Testis (tissue), 3 donors: Measurements from ENCODE around the gene GCG. TPM values are rescaled to one million over a fixed set of nuclear protein-coding genes. Genes with fewer than 3 reads are reported as not detected.

Experiments used
- DNase-seq: peaks from one replicate; pipeline ENCODE4 v3.0.0-alpha.2; 2019
- H3K27ac ChIP-seq, 2 donors: fragments of 200-600 bp; sonication (generic); one replicate each; pipeline ENCODE4 v1.5.1; 2019
- H3K27me3 ChIP-seq: fragments of 200-600 bp; sonication (generic); one replicate; pipeline ENCODE4 v1.5.1; 2019
- H3K36me3 ChIP-seq: fragments of 200-600 bp; sonication (generic); one replicate; pipeline ENCODE4 v1.5.1; 2017; ENCODE audit warnings: low read depth; ENCODE audit errors: missing control alignments
- H3K4me1 ChIP-seq: fragments of 200-600 bp; sonication (generic); one replicate; pipeline ENCODE4 v1.5.1; 2019
- H3K4me3 ChIP-seq, 2 donors: fragments of 200-600 bp; sonication (generic); one replicate each; pipeline ENCODE4 v1.5.1; 2017 to 2019
- H3K9me3 ChIP-seq: fragments of 200-600 bp; sonication (generic); one replicate; pipeline ENCODE4 v1.5.1; 2017
- POLR2A ChIP-seq: fragments of 450-650 bp; IDR thresholded peaks from one replicate; pipeline ENCODE4 v1.6.1; 2017; ENCODE audit warnings: antibody characterized with exemption, mild to moderate bottlenecking, moderate library complexity
- WGBS, 2 donors: methylation state at CpG; one replicate each; pipeline ENCODE4 v1.1.5; 2018; 5-methylcytosine and 5-hydroxymethylcytosine counted together
- intact Hi-C: fragments of 100-400 bp; cut with DNase I; formaldehyde crosslinking; loops from one replicate; pipeline ENCODE4 v1.15.1; 2023; ENCODE audit warnings: low total_unique reads
- polyA plus RNA-seq: library from polyadenylated mRNA; stranded (reverse); fragments of 350-450 nt; fragmentation: Illumina TruSeq; extraction: RNeasy Lipid Tissue Mini Kit (QIAGEN cat#74804); gene quantifications from one replicate; pipeline ENCODE4 v1.2.3, GENCODE V29; 2014; ENCODE audit warnings: low read depth, low replicate concordance; ENCODE audit not compliant: insufficient read depth
- total RNA-seq, 2 donors: library from RNA; depleted of rRNA; stranded (reverse); fragments of >200 nt; gene quantifications; one replicate each; pipeline ENCODE4 v1.2.3, GENCODE V29; 2016
- TF ChIP-seq, protein P1 (sequence below), 3 experiments: fragments of 450-650 bp in 2 of 3; fragments of 200-600 bp in 1 of 3; sonication (generic) in 1 of 3; IDR thresholded peaks; one replicate each; pipeline ENCODE4 v1.5.1; 2016 to 2019; ENCODE audit warnings: antibody characterized with exemption in 3 of 3, mild to moderate bottlenecking in 2 of 3, moderate library complexity in 1 of 3

The GCG gene
- total and polyA plus RNA-seq, 3 donors from 2014 or later: not detected

DNA sequence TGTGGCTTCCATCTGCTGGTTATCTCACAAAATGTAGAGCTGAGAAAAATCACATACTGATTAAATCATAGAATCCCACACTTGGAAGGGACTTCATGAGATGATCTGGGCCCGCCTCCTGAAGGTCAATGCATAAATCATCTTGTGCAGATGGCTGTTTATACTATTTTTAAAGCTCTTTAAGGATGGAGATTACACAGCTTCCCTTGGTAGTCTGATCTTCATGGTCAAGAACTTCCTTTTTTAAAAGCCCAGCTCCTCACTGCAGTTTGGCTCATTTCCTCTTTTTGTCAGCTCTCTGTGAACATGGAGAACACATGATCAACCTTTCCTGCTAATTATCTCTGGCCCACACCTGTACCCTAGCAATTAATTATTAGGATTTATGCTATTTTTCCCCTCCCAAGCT lies 25.9 kb downstream of the GCG start:
- no peak for DNase-seq
- no peaks in the 10 kb centered on the region for H3K27me3 ChIP-seq
- H3K9me3 ChIP-seq: no peaks in the 10 kb centered on the region
- intact Hi-C loops: loop anchor here (5.0 kb wide), 1 partner anchor 119 kb away; no protein-coding TSS in a partner anchor
- H3K4me3 ChIP-seq: no peak overlapping the region
- 50 to 77% methylated on average over 1 of the region's 1 CpG for WGBS, 2 donors
- H3K27ac ChIP-seq: no peak overlapping the region
- no peak for TF ChIP-seq POLR2A
- TF ChIP-seq, protein P1, sequence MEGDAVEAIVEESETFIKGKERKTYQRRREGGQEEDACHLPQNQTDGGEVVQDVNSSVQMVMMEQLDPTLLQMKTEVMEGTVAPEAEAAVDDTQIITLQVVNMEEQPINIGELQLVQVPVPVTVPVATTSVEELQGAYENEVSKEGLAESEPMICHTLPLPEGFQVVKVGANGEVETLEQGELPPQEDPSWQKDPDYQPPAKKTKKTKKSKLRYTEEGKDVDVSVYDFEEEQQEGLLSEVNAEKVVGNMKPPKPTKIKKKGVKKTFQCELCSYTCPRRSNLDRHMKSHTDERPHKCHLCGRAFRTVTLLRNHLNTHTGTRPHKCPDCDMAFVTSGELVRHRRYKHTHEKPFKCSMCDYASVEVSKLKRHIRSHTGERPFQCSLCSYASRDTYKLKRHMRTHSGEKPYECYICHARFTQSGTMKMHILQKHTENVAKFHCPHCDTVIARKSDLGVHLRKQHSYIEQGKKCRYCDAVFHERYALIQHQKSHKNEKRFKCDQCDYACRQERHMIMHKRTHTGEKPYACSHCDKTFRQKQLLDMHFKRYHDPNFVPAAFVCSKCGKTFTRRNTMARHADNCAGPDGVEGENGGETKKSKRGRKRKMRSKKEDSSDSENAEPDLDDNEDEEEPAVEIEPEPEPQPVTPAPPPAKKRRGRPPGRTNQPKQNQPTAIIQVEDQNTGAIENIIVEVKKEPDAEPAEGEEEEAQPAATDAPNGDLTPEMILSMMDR (IDR thresholded peaks at IDR 0.05): no peak
- no peaks in the 10 kb centered on the region for H3K36me3 ChIP-seq
- no peaks in the 10 kb centered on the region for H3K4me1 ChIP-seq

DNA sequence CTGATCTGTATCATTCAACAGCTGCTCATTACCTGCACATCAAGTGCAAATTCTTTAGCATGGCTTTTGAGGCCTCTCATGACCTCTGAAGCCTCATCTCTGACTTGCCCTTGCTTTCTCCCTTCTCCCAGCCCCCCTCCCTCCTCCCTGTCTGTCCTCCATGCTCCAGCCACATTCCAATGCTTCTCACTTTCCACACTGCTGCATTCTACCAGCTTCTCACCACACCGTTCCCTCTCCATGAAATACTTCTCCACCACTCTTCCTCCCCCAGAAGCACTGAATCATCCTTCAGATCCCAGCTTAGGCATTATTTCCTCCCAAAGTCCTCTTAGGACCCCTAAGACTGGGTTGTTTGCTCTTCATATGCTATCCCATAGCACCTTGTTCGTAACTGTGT lies 26.9 kb downstream of the GCG start:
- Histone ChIP-seq H3K36me3 (no peaks in the 10 kb centered on the region), H3K27me3 (no peaks in the 10 kb centered on the region), H3K4me3 (no peak overlapping the region), H3K27ac (no peak overlapping the region), H3K9me3 (no peaks in the 10 kb centered on the region), H3K4me1 (no peaks in the 10 kb centered on the region)
- WGBS, 2 donors: 86 to 89% methylated on average over 2 of the region's 2 CpGs
- no peak for DNase-seq
- intact Hi-C loops: loop anchor here (5.0 kb wide), 1 partner anchor 118 kb away; no protein-coding TSS in a partner anchor
- TF ChIP-seq POLR2A: no peak
- TF ChIP-seq, protein P1 (IDR thresholded peaks at IDR 0.05): no peak

DNA sequence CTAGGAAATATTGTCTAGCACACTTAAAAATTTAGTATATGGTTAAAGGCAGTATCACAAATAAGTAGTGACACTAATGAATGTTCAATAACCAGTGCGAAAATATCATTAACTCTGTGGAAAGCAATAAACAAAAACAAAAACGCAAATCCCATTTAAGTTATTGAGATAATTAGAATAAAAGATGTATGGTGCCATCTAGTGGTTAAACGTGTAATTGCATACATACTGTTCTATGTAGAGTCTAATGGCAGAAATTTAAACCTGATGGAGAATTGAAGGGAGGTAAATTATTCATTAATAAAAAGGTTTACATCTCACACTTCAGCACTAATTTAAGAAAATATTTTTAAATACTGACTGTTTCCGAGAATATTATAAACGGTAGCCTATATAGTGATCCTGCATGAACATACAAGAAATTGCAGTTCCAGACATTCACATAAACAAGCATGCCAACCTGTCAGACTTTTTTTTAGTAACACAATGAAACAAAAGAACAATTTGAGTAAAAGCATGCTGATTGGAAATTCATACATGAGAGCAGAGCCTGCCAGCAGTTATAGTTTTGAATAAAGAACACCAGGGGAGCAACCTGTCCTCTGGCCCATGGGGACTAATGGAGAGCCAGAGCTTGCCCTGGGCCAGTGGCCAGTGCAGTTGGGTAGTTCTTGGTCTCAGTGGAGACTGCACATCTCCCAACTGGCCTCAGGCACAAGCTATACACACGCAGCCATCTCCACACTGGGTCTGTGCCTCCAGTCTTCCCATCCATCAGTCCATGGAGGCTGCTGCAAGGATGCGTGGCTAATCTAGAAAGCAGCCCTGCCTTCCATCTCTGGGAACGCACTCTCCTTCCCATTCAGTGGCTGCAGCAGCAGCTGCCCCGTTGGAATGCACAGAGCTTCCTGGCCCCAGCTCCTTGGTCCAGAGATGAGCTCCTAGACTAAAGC lies 28.0 kb downstream of the GCG start:
- Histone ChIP-seq H3K9me3 (no peaks in the 10 kb centered on the region), H3K27me3 (no peaks in the 10 kb centered on the region), H3K36me3 (no peaks in the 10 kb centered on the region), H3K27ac (no peak overlapping the region), H3K4me1 (no peaks in the 10 kb centered on the region), H3K4me3 (no peak overlapping the region)
- TF ChIP-seq, protein P1 (IDR thresholded peaks at IDR 0.05): peak; percentile 41 to 92 (median 50)
- TF ChIP-seq POLR2A: no peak
- 29 to 38% methylated on average over 7 to 9 of the region's 9 CpGs for WGBS, 2 donors
- intact Hi-C loops: no loop called here
- DNase-seq: no peak

DNA sequence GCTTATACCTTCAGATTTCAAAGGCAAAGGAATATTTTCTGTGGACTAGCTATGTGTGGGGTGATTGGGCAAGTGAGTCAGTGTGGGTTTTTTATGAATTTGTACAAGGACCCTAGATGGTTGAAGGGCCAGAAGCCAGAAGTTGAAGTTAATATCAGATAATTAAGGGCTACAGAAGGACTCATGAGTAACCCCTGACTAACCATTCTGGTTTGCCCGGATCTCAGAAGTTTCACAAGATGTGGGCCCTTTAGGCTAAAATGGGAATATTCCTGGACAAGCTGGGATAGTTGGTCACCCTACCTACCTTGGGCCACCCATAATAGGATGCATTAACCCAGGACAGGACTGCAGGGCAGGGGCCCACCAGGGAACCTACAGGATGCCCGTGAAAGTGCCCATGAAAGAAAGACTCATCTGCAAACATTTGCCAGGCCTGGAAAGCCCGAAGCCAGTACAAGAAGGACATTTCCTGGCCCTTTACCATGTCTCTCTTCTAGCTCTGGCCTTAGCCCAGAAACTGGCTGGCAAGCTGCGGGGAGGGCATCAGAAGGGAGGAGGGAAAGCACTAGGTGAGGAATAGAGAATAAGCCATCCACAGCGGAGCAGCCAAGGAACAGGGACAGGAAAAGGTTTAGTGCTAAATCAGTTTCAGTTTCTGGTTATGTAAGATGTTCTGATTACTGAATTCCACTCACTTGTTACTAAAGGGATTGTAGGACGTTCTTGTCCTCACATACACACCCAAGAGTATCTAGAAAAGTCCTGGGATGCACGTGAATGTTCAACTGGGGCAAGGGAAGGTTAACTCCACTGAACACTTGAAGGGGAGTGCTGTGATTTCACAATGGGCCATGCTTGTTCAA lies 33.6 kb downstream of the GCG start:
- H3K9me3 ChIP-seq: no peaks in the 10 kb centered on the region
- no peaks in the 10 kb centered on the region for H3K27me3 ChIP-seq
- no peaks in the 10 kb centered on the region for H3K36me3 ChIP-seq
- TF ChIP-seq, protein P1 (IDR thresholded peaks at IDR 0.05): no peak
- H3K27ac ChIP-seq: no peak overlapping the region
- no peaks in the 10 kb centered on the region for H3K4me1 ChIP-seq
- DNase-seq: no peak
- H3K4me3 ChIP-seq: no peak overlapping the region
- 70 to 74% methylated on average over 6 to 7 of the region's 7 CpGs for WGBS, 2 donors
- intact Hi-C loops: no loop called here
